GM19467 (cell line): ENCODE measurements around the gene UPK3BL2.
"Not testable (repeated sequence)": the region's sequence is repeated elsewhere in the genome, so short reads cannot be mapped to it uniquely, and the experiment has no call there.

Experiments
- ATAC-seq: cut with Tn5 transposase; IDR thresholded peaks from one replicate; pipeline ENCODE4 v1.9.1; 2021; ENCODE audit warnings: mild to moderate bottlenecking, moderate library complexity; ENCODE audit not compliant: unreplicated experiment

Gene UPK3BL2

DNA sequence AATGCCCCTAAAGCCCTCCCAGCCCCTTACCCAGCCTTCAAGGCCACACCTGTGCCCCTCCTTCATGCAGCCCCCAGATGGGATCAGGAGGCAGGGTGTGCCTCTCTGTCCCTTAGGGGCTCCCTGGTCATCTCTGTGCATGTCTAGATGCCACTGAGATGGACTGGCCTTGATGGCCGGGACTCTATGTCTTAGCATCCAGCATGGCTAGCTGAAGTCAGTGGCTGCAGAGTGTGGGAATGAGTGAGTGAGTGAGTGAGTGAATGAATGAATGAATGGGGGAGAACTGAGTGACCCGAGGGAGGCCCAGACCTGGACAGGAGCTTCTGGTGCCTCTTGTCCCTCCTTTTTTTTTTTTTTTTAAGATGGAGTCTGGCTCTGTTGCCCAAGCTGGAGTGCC lies 11.4 kb downstream of the UPK3BL2 start:
- ATAC-seq, result not testable (repeated sequence)

DNA sequence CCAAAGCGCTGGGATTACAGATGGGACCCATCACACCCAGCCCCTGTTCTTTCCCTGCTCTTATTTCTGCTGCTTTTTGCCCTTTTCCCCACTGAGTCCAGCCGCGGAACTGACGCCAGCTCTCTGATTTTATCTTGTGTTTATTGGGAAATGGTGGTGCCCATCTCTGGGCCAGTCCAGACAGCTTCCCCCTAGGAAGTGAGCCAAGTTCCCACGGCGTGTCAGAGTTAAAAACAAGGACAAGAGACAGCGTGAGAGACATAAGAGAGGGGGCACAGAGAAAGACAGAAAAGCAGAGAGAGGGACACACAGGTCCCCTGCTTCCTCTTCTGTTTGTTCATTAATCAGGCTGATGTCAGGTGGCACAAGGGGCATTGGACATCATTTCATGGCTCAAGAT lies 11.9 kb downstream of the UPK3BL2 start:
- ATAC-seq, result not testable (repeated sequence)

DNA sequence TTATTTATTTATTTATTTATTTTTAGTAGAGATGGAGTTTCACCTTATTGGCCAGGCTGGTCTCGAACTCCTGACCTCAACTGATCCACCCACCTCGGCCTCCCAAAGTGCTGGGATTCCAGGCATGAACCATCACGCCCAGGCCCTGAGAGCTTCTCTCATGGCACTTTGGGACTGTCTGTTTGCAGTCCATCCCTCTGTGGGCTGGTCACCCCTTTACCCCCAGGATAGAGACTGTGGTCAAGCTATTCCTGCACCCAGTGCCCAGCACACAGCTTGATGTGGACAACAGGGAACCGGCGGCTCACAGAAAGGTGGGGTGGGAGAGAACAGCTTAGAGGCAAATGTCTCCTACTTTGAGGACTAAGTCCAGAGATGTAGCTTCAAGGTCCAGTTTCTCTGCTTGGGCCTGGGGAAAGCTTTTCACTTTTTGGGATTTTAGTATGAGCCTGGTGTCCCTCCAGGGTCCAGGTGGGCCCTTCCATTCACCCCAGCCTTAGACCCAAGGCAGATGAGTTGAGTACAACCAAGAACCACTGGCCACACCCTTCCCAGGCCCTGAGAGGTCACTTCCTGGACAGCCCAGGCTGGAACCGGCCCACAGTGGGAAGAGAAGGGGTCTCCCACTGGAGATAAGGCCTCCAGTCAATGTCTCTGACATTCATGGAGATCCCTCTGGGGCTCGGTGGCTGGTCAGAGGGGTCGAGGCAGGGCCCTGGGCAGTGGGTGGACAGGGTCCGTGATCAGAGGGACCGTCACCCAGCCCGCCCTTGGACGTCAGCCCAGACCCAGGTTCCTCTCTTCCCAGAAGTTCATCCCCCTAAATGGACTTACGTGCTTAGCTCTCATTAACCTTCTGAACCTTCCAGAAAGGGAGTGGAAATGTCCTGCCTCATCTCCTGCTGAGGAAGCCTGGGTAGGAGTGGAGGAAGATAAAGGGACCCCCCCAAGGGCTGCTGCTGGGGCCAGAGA lies 15.4 kb downstream of the UPK3BL2 start:
- not testable (repeated sequence) for ATAC-seq

DNA sequence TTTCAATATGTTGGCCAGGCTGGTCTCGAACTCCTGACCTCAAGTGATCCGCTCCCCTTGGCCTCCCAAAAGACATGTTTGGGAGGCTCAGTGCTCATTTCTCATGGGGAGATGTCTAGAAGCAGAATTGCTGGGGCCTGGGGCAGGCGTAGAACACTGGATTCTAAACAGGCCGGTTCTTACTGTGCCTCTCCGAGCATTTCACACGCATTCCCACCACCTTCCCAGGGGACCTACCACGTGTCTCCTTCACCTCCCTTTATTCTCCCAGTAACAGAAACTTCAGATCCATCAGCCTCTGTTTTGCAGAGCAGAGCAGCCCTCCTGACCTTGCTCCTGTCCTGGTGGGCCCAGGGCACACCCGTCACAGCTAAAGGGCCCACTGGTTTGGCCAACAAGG lies 16.3 kb downstream of the UPK3BL2 start:
- ATAC-seq, result not testable (repeated sequence)

DNA sequence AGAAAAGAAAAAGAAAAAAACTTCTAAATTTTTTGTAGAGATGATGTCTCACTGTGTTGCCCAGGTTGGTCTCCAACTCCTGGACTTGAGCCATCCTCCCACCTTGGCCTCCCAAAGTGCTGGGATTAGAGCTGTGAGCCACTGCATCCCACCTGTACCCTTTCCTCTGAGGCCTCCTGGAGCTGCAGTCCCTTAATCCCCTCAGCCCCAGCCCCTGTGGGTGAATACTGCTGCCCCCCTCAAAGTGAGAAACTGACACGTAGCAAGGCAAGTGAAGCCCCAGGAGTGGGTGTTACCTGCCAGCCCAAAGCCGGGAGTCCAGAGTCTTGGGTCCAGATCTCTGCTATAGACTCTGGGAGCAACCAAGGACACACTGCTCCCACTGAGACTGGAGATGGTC lies 18.7 kb downstream of the UPK3BL2 start:
- ATAC-seq, result not testable (repeated sequence)

DNA sequence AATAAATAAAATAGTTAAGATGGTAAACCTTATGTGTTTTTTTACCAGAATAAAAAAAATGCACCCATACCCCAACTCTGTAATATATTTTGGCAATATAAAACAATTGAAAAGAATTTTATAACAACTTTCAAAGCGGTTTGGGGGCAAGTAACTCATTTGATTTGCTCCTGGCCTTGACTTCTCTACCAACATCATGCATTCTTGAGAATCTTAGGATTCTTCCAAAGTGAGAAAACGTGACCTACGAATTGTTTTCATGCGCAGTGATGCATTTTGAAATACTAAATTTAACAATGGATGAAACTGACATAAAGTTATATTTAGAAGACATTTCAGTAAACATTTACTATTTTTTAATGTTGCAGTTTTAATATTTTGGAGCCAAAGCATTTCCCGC lies 22.7 kb downstream of the UPK3BL2 start:
- ATAC-seq, result not testable (repeated sequence)

DNA sequence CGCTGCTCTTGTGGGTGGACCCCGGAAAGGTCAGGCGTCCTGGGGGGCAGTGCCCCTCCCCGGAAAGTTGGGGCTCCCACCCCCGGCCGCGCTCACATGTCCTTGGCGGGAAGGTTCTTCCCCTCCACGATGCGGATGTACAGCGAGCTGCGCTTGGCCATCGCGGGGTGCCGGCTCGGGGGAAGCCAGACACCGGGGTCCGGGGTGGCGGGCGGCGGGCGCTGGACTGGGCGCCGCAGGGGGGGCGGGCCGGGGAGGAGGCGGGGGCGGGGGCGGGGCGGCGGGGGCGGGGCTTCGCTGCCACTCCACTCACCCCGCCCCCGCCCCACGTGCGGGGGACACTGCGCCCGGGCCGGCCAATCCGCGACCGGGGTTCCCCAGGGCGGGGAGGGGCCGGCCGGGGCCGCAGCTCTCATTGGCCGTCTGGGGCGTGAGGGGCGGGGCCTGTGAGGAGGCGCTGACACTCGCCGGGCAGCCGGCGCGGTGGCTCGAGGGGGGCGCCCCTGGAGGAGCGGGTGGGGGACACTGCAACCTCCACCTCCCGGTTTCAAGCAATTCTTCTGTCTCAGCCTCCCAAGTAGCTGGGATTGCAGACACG lies 25.8 kb downstream of the UPK3BL2 start, which contains the start of gene RASA4B:
Gene RASA4B (minus strand): TSS at position 228 of the 598 bp plus-strand sequence. CDS start 67 bp downstream, at position 161.
- peak; percentile 71 for ATAC-seq

DNA sequence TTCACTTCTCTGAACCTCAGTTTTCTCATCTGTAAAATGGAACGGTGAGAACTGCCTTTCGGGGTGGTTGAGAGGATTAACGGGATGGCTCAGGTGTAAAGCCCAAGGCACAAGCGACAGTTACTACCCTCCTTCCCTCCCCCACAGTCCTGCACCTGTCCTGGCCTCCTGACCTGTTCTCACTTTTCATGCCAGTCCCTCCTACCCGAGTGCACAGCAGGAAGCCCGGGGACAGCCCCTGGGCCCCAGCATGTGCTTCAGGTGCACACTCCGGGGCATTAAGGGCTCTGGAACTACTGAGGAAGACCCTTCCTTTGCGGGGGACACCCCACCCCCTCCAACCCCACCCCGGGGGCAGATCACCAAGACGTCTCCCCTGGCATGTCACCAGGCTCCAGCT lies 26.5 kb downstream of the UPK3BL2 start:
- ATAC-seq, result not testable (repeated sequence)

- not testable (repeated sequence) for ATAC-seq
These were observed 27.6 kb downstream of the UPK3BL2 start for GRCh38 chr7:102515889-102516288.

- peak; percentile 53 for ATAC-seq
These were observed 28.4 kb downstream of the UPK3BL2 start for GRCh38 chr7:102514881-102515721.

- ATAC-seq, result not testable (repeated sequence)
These were observed 30.8 kb downstream of the UPK3BL2 start for GRCh38 chr7:102512642-102513221.

GRCh38 chr7:102511860-102512522 lies 31.5 kb downstream of the UPK3BL2 start:
- peak; percentile 32 for ATAC-seq

GRCh38 chr7:102510575-102510974 lies 32.9 kb downstream of the UPK3BL2 start:
- not testable (repeated sequence) for ATAC-seq

DNA sequence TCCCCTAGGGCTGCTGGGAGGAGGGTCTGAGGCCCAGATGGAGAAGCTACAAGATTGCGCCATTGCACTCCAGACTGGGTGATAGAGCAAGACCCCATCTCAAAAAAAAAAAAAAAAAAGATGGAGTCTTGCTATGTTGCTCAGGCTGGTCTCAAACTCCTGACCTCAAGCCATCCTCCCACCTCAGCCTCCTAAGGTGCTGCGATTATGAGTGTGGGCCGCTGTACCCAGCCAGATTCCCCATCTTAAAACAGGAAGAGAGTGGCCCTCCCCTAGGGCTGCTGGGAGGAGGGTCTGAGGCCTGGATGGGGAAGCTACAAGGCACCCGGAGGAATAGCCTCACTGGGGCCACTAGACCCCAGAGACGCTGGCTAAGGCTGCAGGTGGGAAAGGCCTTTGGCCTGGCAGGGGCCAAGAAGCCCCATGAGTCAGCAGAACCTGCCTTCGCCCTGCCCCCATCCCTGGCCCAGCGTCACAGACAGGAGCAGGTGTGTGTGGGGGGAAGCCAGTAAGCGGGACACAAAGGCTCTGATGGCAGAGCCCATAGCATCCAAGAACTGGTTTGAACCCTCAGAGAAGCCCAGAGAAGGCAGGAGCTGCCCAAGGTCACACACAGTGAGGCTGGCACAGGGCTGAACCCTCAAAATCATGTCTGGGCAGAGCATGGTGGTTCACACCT lies 35.9 kb downstream of the UPK3BL2 start:
- ATAC-seq, result not testable (repeated sequence)

- ATAC-seq, result not testable (repeated sequence)
These were observed 38.0 kb downstream of the UPK3BL2 start for GRCh38 chr7:102505298-102506185.

- ATAC-seq, result not testable (repeated sequence)
These were observed 40.4 kb downstream of the UPK3BL2 start for GRCh38 chr7:102503141-102503540.

DNA sequence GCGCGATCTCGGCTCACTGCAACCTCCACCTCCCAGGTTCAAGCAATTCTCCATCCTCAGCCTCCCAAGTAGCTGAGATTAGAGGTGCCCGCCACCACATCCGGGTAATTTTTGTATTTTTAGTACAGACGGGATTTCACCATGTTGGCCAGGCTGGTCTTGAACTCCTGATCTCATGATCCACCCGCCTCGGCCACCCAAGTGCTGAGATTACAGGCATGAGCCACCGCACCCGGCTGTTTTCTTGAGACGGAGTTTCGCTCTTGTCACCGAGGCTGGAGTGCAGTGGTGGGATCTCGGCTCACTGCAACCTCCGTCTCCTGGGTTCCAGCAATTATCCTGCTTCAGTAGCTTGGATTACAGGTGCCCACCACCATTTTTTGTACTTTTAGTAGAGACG lies 45.2 kb downstream of the UPK3BL2 start:
- not testable (repeated sequence) for ATAC-seq

GRCh38 chr7:102497308-102497707 lies 46.2 kb downstream of the UPK3BL2 start:
- not testable (repeated sequence) for ATAC-seq
